Breast epithelium (tissue), 4 donors: ENCODE results near the gene SEC61A1. TPM values are rescaled to one million over a fixed set of nuclear protein-coding genes. Genes with fewer than 3 reads are reported as not detected.

Experiments
- DNase-seq, 2 donors: peaks; one replicate each; pipeline ENCODE4 v3.0.0-alpha.2; 2019; ENCODE audit warnings: low spot score in 2 of 2
- H3K27ac ChIP-seq, 2 donors: fragments of 200-600 bp; sonication (generic) in 1 of 2; one replicate each; pipeline ENCODE4 v1.5.1; 2016 to 2019; ENCODE audit warnings: mild to moderate bottlenecking in 1 of 2
- H3K27me3 ChIP-seq, 2 donors: fragments of 200-600 bp; sonication (generic) in 1 of 2; one replicate each; pipeline versions ENCODE4 v1.5.1 to v1.6.0; 2017 to 2019; ENCODE audit warnings: control low read depth in 1 of 2, mild to moderate bottlenecking in 1 of 2
- H3K36me3 ChIP-seq: fragments of 200-600 bp; one replicate; pipeline ENCODE4 v1.5.1; 2019
- H3K4me1 ChIP-seq, 2 donors: fragments of 200-600 bp; sonication (generic); one replicate each; pipeline ENCODE4 v1.5.1; 2016 to 2019; ENCODE audit warnings: control low read depth in 1 of 2
- H3K4me3 ChIP-seq, 3 donors: fragments of 200-600 bp; sonication (generic); 1 replicate in 2 of 3; 2 replicates in 1 of 3; pipeline ENCODE4 v1.5.1; 2016 to 2019; ENCODE audit warnings: mild to moderate bottlenecking in 3 of 3, moderate library complexity in 2 of 3
- H3K9me3 ChIP-seq, 2 donors: fragments of 200-600 bp; sonication (generic) in 1 of 2; one replicate each; pipeline ENCODE4 v1.5.1; 2016 to 2019; ENCODE audit warnings: control low read depth in 1 of 2
- CTCF ChIP-seq, 3 donors: fragments of 450-650 bp; IDR thresholded peaks; one replicate each; pipeline ENCODE4 v1.5.1; 2016 to 2017; ENCODE audit warnings: antibody characterized with exemption in 3 of 3, mild to moderate bottlenecking in 3 of 3, moderate library complexity in 3 of 3
- POLR2A ChIP-seq: fragments of 450-650 bp; IDR thresholded peaks from one replicate; pipeline ENCODE4 v1.6.1; 2016; ENCODE audit warnings: antibody characterized with exemption, mild to moderate bottlenecking, moderate library complexity
- POLR2AphosphoS5 ChIP-seq, 3 donors: sonication (generic); formaldehyde crosslinking; IDR thresholded peaks; one replicate each; pipeline ENCODE4 v1.6.1; 2017; ENCODE audit warnings: antibody characterized with exemption in 3 of 3
- intact Hi-C: fragments of 100-400 bp; cut with DNase I; formaldehyde crosslinking; loops from one replicate; pipeline ENCODE4 v1.15.1; 2023; ENCODE audit warnings: low total_unique reads
- total RNA-seq, 3 donors: library from RNA; depleted of rRNA; stranded (reverse); fragments of >200 nt; gene quantifications; one replicate each; pipeline ENCODE4 v1.1.0, GENCODE V29; 2016

Gene SEC61A1
- total RNA-seq, 3 donors from 2014 or later = 105 to 166 (median 142) TPM

GRCh38 chr3:128033102-128033501 lies 19.1 kb upstream of the SEC61A1 start:
- TF ChIP-seq POLR2AphosphoS5 (IDR thresholded peaks at IDR 0.05) (no peak), POLR2A (no peak), CTCF (IDR thresholded peaks at IDR 0.05) (no peak)
- Histone ChIP-seq H3K27me3 (no peaks in the 10 kb centered on the region), H3K27ac (no peak overlapping the region), H3K4me1 (no peaks in the 10 kb centered on the region), H3K9me3 (no peaks in the 10 kb centered on the region), H3K4me3 (no peak overlapping the region), H3K36me3 (no peaks in the 10 kb centered on the region)
- intact Hi-C loops = no loop called here
- DNase-seq = no peak

DNA sequence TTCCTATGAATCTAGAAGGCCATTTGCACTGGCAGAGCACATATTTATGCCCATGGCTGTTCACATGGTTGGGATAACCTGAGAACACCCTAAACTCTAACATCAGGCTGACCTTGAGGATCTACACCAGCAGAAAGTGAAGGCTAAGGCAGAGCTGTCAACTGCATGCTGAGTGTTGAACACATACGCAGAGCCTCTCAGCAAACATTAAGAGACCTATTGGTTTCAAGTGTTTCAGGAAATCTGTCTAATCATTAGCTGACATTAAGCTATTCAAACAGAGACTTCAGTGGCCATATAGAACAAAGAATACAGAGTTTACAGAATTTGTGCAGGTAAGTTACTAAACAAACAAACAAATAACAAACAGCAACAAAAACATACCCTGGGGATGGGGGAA lies 16.1 kb upstream of the SEC61A1 start:
- no peaks in the 10 kb centered on the region for H3K4me1 ChIP-seq
- no peak overlapping the region for H3K27ac ChIP-seq
- no peaks in the 10 kb centered on the region for H3K9me3 ChIP-seq
- no peaks in the 10 kb centered on the region for H3K36me3 ChIP-seq
- no peak for TF ChIP-seq POLR2AphosphoS5 (IDR thresholded peaks at IDR 0.05)
- TF ChIP-seq CTCF (IDR thresholded peaks at IDR 0.05) = no peak
- TF ChIP-seq POLR2A = no peak
- intact Hi-C loops = no loop called here
- DNase-seq = no peak
- H3K27me3 ChIP-seq = no peaks in the 10 kb centered on the region
- no peak overlapping the region for H3K4me3 ChIP-seq

DNA sequence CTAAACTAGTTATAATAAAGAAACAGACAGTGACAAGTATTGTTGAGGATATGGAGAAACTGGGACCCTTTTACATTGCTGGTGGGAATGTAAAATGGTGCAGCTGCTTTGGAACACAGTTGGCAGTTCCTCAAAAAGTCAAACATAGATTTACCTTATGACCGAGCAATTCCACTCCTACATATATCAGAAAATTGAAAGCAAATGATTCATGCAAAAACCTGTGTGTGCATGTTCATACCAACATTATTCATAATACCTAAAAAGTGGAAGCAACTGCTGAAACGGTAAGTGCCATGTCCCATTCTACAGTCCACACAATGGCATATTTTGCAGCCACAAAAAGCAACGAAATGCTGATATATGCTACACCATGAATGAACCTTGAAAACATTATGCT lies 12.2 kb upstream of the SEC61A1 start:
- TF ChIP-seq POLR2A (no peak), POLR2AphosphoS5 (IDR thresholded peaks at IDR 0.05) (no peak), CTCF (IDR thresholded peaks at IDR 0.05) (no peak)
- no peak overlapping the region for H3K27ac ChIP-seq
- no peaks in the 10 kb centered on the region for H3K9me3 ChIP-seq
- no peak overlapping the region for H3K4me3 ChIP-seq
- no peaks in the 10 kb centered on the region for H3K27me3 ChIP-seq
- H3K4me1 ChIP-seq = no peaks in the 10 kb centered on the region
- DNase-seq = no peak
- intact Hi-C loops = no loop called here
- no peaks in the 10 kb centered on the region for H3K36me3 ChIP-seq

- H3K9me3 ChIP-seq = no peaks in the 10 kb centered on the region
- H3K4me3 ChIP-seq = no peak overlapping the region
- no peak for DNase-seq
- H3K27me3 ChIP-seq = no peaks in the 10 kb centered on the region
- TF ChIP-seq POLR2A = no peak
- TF ChIP-seq CTCF (IDR thresholded peaks at IDR 0.05) = no peak
- no peak for TF ChIP-seq POLR2AphosphoS5 (IDR thresholded peaks at IDR 0.05)
- H3K36me3 ChIP-seq = no peaks in the 10 kb centered on the region
- H3K27ac ChIP-seq = no peak overlapping the region
- intact Hi-C loops = no loop called here
- no peaks in the 10 kb centered on the region for H3K4me1 ChIP-seq
Measured at GRCh38 chr3:128040660-128041059, 11.6 kb upstream of the SEC61A1 start.

DNA sequence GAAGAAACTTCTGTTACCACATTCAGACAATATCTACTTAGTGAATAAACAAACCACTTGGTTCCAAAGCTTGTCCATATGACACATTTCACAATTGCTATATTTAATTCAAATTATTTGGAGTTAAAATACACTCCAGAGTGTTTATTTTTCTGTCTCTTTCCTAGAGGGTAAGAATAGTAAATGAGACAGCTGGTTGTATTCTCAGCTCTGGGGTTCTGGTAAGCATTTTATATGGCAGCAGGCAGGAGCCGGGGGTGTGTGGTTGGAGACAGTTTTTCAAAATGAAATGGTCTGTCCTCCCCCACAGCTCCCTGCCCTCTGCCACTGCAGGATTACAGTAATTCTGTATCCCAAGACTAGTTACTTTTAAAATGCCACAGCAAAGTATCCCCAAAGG lies 10.9 kb upstream of the SEC61A1 start:
- no peak for TF ChIP-seq CTCF (IDR thresholded peaks at IDR 0.05)
- TF ChIP-seq POLR2AphosphoS5 (IDR thresholded peaks at IDR 0.05) = no peak
- TF ChIP-seq POLR2A = no peak
- Histone ChIP-seq H3K36me3 (no peaks in the 10 kb centered on the region), H3K27ac (no peak overlapping the region), H3K4me3 (no peak overlapping the region), H3K9me3 (no peaks in the 10 kb centered on the region), H3K4me1 (no peaks in the 10 kb centered on the region), H3K27me3 (no peaks in the 10 kb centered on the region)
- intact Hi-C loops = no loop called here
- no peak for DNase-seq
